Neuronal stem cell (in vitro differentiated cells): ENCODE data around the gene TRABD.

Experiments
- DNase-seq: peaks from one replicate; pipeline ENCODE4 v3.0.0-alpha.2; 2013; ENCODE audit warnings: low spot score
- H2AFZ ChIP-seq: one replicate; pipeline ENCODE4 v1.6.1; 2013; ENCODE audit warnings: mild to moderate bottlenecking, low read length, inconsistent platforms
- H2AK5ac ChIP-seq: 2 replicates; pipeline ENCODE4 v1.6.1; 2013; ENCODE audit warnings: low read depth, mild to moderate bottlenecking, inconsistent platforms, low read length, moderate library complexity, mixed read lengths
- H2BK120ac ChIP-seq: 2 replicates; pipeline ENCODE4 v1.6.1; 2013; ENCODE audit warnings: low read depth, mild to moderate bottlenecking, inconsistent platforms, low read length, moderate library complexity, mixed read lengths
- H2BK12ac ChIP-seq: one replicate; pipeline ENCODE4 v1.6.1; 2013; ENCODE audit warnings: low read length, inconsistent platforms
- H2BK15ac ChIP-seq: 2 replicates; pipeline ENCODE4 v1.6.1; 2013; ENCODE audit warnings: mild to moderate bottlenecking, low read length, inconsistent platforms, mixed read lengths
- H2BK5ac ChIP-seq: one replicate; pipeline ENCODE4 v1.6.1; 2013; ENCODE audit warnings: inconsistent platforms, mild to moderate bottlenecking, low read length, moderate library complexity
- H3K14ac ChIP-seq: one replicate; pipeline ENCODE4 v1.6.1; 2013; ENCODE audit warnings: low read length, inconsistent platforms
- H3K18ac ChIP-seq: 2 replicates; pipeline ENCODE4 v1.6.1; 2013; ENCODE audit warnings: low read length, inconsistent platforms
- H3K23ac ChIP-seq: 2 replicates; pipeline ENCODE4 v1.6.1; 2013; ENCODE audit warnings: low read depth, mild to moderate bottlenecking, mixed read lengths, low read length, inconsistent platforms; ENCODE audit not compliant: poor library complexity
- H3K27ac ChIP-seq: replicated peaks from 3 replicates; pipeline ENCODE4 v1.5.1; 2013; ENCODE audit warnings: low read length, inconsistent platforms
- H3K27me3 ChIP-seq, 3 experiments: 2 replicates each; pipeline ENCODE4 v1.6.1; 2013; ENCODE audit warnings: low read length in 3 of 3, mild to moderate bottlenecking in 2 of 3, inconsistent platforms in 1 of 3, low read depth in 1 of 3, mixed read lengths in 1 of 3, moderate library complexity in 1 of 3; ENCODE audit not compliant: control insufficient read depth in 3 of 3, insufficient read depth in 3 of 3
- H3K36me3 ChIP-seq, 2 donors: replicated peaks in 1 of 2; 2 replicates each; pipeline ENCODE4 v1.6.1; 2013; ENCODE audit warnings: low read length in 2 of 2; ENCODE audit not compliant: control insufficient read depth in 2 of 2, insufficient read depth in 2 of 2
- H3K4ac ChIP-seq: 2 replicates; pipeline ENCODE4 v1.6.1; 2013; ENCODE audit warnings: inconsistent platforms, mild to moderate bottlenecking, low read length, moderate library complexity
- H3K4me1 ChIP-seq, 2 donors: 1 replicate in 1 of 2; 2 replicates in 1 of 2; pipeline ENCODE4 v1.6.1; 2013; ENCODE audit warnings: low read length in 2 of 2, low read depth in 1 of 2; ENCODE audit not compliant: control insufficient read depth in 2 of 2, insufficient read depth in 1 of 2
- H3K4me2 ChIP-seq: one replicate; pipeline ENCODE4 v1.6.1; 2013; ENCODE audit warnings: mild to moderate bottlenecking, low read length, inconsistent platforms; ENCODE audit not compliant: insufficient read depth, poor library complexity, severe bottlenecking
- H3K4me3 ChIP-seq, 2 donors: 2 replicates each; pipeline ENCODE4 v1.5.1; 2013; ENCODE audit warnings: low read length in 2 of 2, mild to moderate bottlenecking in 2 of 2, inconsistent platforms in 1 of 2, moderate library complexity in 1 of 2
- H3K79me1 ChIP-seq: one replicate; pipeline ENCODE4 v1.6.1; 2013; ENCODE audit warnings: low read depth, mild to moderate bottlenecking, inconsistent platforms, low read length, moderate library complexity
- H3K9ac ChIP-seq: one replicate; pipeline ENCODE4 v1.6.1; 2013; ENCODE audit warnings: mild to moderate bottlenecking, low read depth, low read length, inconsistent platforms; ENCODE audit not compliant: poor library complexity
- H3K9me3 ChIP-seq, 2 donors: replicated peaks in 1 of 2; 2 replicates each; pipeline versions ENCODE3 to v1.6.1; 2013; ENCODE audit warnings: low read length in 2 of 2, mild to moderate bottlenecking in 2 of 2, inconsistent platforms in 1 of 2, low read depth in 1 of 2, mixed read lengths in 1 of 2, moderate library complexity in 1 of 2; ENCODE audit not compliant: control insufficient read depth in 2 of 2, insufficient read depth in 1 of 2
- H4K8ac ChIP-seq: one replicate; pipeline ENCODE4 v1.6.1; 2013; ENCODE audit warnings: low read depth, mild to moderate bottlenecking, inconsistent platforms, low read length, moderate library complexity
- H4K91ac ChIP-seq: one replicate; pipeline ENCODE4 v1.6.1; 2013; ENCODE audit warnings: low read length, low read depth, mild to moderate bottlenecking, inconsistent platforms; ENCODE audit not compliant: poor library complexity
- WGBS, 2 donors: extraction: QIAGEN DNeasy Blood & Tissue Kit; methylation state at CpG; one replicate each; pipeline ENCODE4 v1.1.7; 2013; ENCODE audit warnings: missing lambda C conversion rate in 2 of 2, mixed read lengths in 1 of 2; ENCODE audit not compliant: insufficient read length in 2 of 2, insufficient replicate concordance in 1 of 2; ENCODE audit errors: extremely low coverage in 2 of 2; 5-methylcytosine and 5-hydroxymethylcytosine counted together

The TRABD gene

GRCh38 chr22:50153056-50153755 lies 32.5 kb upstream of the TRABD start:
- Histone ChIP-seq H2AFZ (no peak overlapping the region), H3K4ac (no peak overlapping the region)
- no CpG with 5 or more reads among the region's 25 CpGs for WGBS, 2 donors

GRCh38 chr22:50153756-50154140 lies 32.0 kb upstream of the TRABD start:
- Histone ChIP-seq H2AFZ (no peak overlapping the region), H3K18ac (peak overlapping the region; percentile 45), H4K91ac (no peak overlapping the region), H2BK12ac (no peak overlapping the region), H3K4ac (no peak overlapping the region), H3K27me3 (peaks cover 0 to 20% (median 0%) of the 10 kb centered on the region in 3 experiments), H3K36me3 (no peaks in the 10 kb centered on the region), H3K9ac (no peak overlapping the region), H2BK5ac (peak overlapping the region; percentile 22), H3K4me1 (no peaks in the 10 kb centered on the region), H2BK15ac (no peak overlapping the region), H3K27ac (no peak overlapping the region), H3K23ac (no peak overlapping the region), H3K9me3 (no peaks in the 10 kb centered on the region), H2AK5ac (peak overlapping the region; percentile 51), H4K8ac (no peak overlapping the region), H3K4me2 (no peak overlapping the region), H3K4me3 (no peak overlapping the region), H3K79me1 (peaks cover 2% of the 10 kb centered on the region), H3K14ac (no peak overlapping the region), H2BK120ac (no peak overlapping the region)
- no CpG with 5 or more reads among the region's 7 CpGs for WGBS, 2 donors
- no peak for DNase-seq

More at GRCh38 chr22:50153056-50153755, 32.5 kb upstream of the TRABD start:
- Histone ChIP-seq H3K4me2 (no peak overlapping the region), H2BK12ac (no peak overlapping the region), H2BK5ac (peak overlapping the region; percentile 22), H3K4me1 (no peaks in the 10 kb centered on the region), H2BK15ac (no peak overlapping the region), H2AK5ac (no peak overlapping the region), H3K27me3 (peaks cover 0 to 15% (median 0%) of the 10 kb centered on the region in 3 experiments), H3K9me3 (no peaks in the 10 kb centered on the region), H3K4me3 (no peak overlapping the region), H3K36me3 (no peaks in the 10 kb centered on the region), H4K91ac (no peak overlapping the region), H2BK120ac (no peak overlapping the region), H4K8ac (no peak overlapping the region), H3K23ac (no peak overlapping the region), H3K27ac (no peak overlapping the region), H3K18ac (no peak overlapping the region), H3K9ac (no peak overlapping the region), H3K79me1 (peaks cover 2% of the 10 kb centered on the region), H3K14ac (peak overlapping the region; percentile 76)
- no peak for DNase-seq

GRCh38 chr22:50157709-50158375 lies 27.9 kb upstream of the TRABD start:
- no peak for DNase-seq
- H2BK5ac ChIP-seq = no peak overlapping the region

GRCh38 chr22:50160947-50161346 lies 24.8 kb upstream of the TRABD start:
- no peaks in the 10 kb centered on the region for H3K79me1 ChIP-seq
- peak overlapping the region; percentile 4 for H2BK5ac ChIP-seq
- no peak overlapping the region for H3K27ac ChIP-seq
- no peak overlapping the region for H2BK15ac ChIP-seq
- H3K14ac ChIP-seq = no peak overlapping the region
- no peak overlapping the region for H3K23ac ChIP-seq
- no peaks in the 10 kb centered on the region for H3K36me3 ChIP-seq
- no peak overlapping the region for H3K9ac ChIP-seq
- WGBS, 2 donors = no CpG with 5 or more reads among the region's 7 CpGs
- no peak for DNase-seq
- peaks cover 0 to 29% (median 0%) of the 10 kb centered on the region in 3 experiments for H3K27me3 ChIP-seq
- no peak overlapping the region for H3K4me3 ChIP-seq
- no peak overlapping the region for H2AK5ac ChIP-seq
- H3K4ac ChIP-seq = no peak overlapping the region
- H3K4me2 ChIP-seq = no peak overlapping the region
- H2AFZ ChIP-seq = no peak overlapping the region
- no peak overlapping the region for H4K8ac ChIP-seq
- no peak overlapping the region for H4K91ac ChIP-seq
- peaks cover 0 to 1% of the 10 kb centered on the region in 2 donors for H3K9me3 ChIP-seq
- H3K18ac ChIP-seq = peak overlapping the region; percentile 35
- peaks cover 0 to 2% of the 10 kb centered on the region in 2 donors for H3K4me1 ChIP-seq
- no peak overlapping the region for H2BK120ac ChIP-seq
- H2BK12ac ChIP-seq = no peak overlapping the region

More at GRCh38 chr22:50157709-50158375, 27.9 kb upstream of the TRABD start:
- peak overlapping the region; percentile 94 for H2BK12ac ChIP-seq
- H3K4ac ChIP-seq = no peak overlapping the region
- H2AFZ ChIP-seq = no peak overlapping the region
- no peak overlapping the region for H3K23ac ChIP-seq
- H3K79me1 ChIP-seq = no peaks in the 10 kb centered on the region
- peak overlapping the region in 1 of 2 donors; percentile 19 for H3K4me3 ChIP-seq
- H2BK120ac ChIP-seq = no peak overlapping the region
- no peaks in the 10 kb centered on the region for H3K36me3 ChIP-seq
- H3K27ac ChIP-seq = no peak overlapping the region
- no peak overlapping the region for H3K4me2 ChIP-seq
- H3K9me3 ChIP-seq = no peaks in the 10 kb centered on the region
- no peak overlapping the region for H4K91ac ChIP-seq
- H2BK15ac ChIP-seq = no peak overlapping the region
- peaks cover 0 to 2% of the 10 kb centered on the region in 2 donors for H3K4me1 ChIP-seq
- H3K27me3 ChIP-seq = peaks cover 0 to 28% (median 0%) of the 10 kb centered on the region in 3 experiments
- H3K14ac ChIP-seq = no peak overlapping the region
- H3K18ac ChIP-seq = peak overlapping the region; percentile 52
- WGBS, 2 donors = no CpG with 5 or more reads among the region's 21 CpGs
- H3K9ac ChIP-seq = no peak overlapping the region
- H2AK5ac ChIP-seq = no peak overlapping the region
- H4K8ac ChIP-seq = no peak overlapping the region
